Body of pancreas (tissue), 4 donors: ENCODE data around the gene ABI3.

Source experiments
- POLR2A ChIP-seq, 3 donors: fragments of 450-650 bp; IDR thresholded peaks; one replicate each; pipeline ENCODE4 v1.6.1; 2016; ENCODE audit warnings: antibody characterized with exemption in 3 of 3, mild to moderate bottlenecking in 2 of 3
- TF ChIP-seq, protein P1 (sequence below), 7 experiments: fragments of 450-650 bp in 4 of 7; fragments of 200-600 bp in 3 of 7; sonication (generic) in 3 of 7; IDR thresholded peaks; one replicate each; pipeline ENCODE4 v1.5.1; 2016 to 2019; ENCODE audit warnings: antibody characterized with exemption in 7 of 7

DNA sequence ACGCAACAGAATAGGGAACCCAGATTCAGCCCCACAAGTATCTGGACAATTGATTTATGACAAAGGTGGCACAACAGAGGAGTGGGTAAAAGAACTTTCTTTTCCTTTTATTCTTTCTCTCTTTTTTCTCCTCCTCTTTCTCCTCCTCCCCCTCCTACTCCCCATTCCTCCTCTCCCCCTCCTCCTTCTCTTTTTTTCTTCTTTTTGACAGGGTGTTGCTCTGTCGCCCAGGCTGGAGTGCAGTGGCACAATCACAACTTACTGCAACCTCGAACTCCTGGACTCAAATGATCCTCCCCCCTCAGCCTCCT, 16.3 kb upstream of the ABI3 start:
- TF ChIP-seq, protein P1, sequence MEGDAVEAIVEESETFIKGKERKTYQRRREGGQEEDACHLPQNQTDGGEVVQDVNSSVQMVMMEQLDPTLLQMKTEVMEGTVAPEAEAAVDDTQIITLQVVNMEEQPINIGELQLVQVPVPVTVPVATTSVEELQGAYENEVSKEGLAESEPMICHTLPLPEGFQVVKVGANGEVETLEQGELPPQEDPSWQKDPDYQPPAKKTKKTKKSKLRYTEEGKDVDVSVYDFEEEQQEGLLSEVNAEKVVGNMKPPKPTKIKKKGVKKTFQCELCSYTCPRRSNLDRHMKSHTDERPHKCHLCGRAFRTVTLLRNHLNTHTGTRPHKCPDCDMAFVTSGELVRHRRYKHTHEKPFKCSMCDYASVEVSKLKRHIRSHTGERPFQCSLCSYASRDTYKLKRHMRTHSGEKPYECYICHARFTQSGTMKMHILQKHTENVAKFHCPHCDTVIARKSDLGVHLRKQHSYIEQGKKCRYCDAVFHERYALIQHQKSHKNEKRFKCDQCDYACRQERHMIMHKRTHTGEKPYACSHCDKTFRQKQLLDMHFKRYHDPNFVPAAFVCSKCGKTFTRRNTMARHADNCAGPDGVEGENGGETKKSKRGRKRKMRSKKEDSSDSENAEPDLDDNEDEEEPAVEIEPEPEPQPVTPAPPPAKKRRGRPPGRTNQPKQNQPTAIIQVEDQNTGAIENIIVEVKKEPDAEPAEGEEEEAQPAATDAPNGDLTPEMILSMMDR (IDR thresholded peaks at IDR 0.05), result no peak
- TF ChIP-seq POLR2A (IDR thresholded peaks at IDR 0.05), result no peak
